HG03354 (cell line): ENCODE results near the gene UQCC2.

Experiments
- ATAC-seq: cut with Tn5 transposase; IDR thresholded peaks from one replicate; pipeline ENCODE4 v1.9.1; 2021; ENCODE audit warnings: mild to moderate bottlenecking; ENCODE audit not compliant: unreplicated experiment, poor library complexity, severe bottlenecking

The UQCC2 gene

DNA sequence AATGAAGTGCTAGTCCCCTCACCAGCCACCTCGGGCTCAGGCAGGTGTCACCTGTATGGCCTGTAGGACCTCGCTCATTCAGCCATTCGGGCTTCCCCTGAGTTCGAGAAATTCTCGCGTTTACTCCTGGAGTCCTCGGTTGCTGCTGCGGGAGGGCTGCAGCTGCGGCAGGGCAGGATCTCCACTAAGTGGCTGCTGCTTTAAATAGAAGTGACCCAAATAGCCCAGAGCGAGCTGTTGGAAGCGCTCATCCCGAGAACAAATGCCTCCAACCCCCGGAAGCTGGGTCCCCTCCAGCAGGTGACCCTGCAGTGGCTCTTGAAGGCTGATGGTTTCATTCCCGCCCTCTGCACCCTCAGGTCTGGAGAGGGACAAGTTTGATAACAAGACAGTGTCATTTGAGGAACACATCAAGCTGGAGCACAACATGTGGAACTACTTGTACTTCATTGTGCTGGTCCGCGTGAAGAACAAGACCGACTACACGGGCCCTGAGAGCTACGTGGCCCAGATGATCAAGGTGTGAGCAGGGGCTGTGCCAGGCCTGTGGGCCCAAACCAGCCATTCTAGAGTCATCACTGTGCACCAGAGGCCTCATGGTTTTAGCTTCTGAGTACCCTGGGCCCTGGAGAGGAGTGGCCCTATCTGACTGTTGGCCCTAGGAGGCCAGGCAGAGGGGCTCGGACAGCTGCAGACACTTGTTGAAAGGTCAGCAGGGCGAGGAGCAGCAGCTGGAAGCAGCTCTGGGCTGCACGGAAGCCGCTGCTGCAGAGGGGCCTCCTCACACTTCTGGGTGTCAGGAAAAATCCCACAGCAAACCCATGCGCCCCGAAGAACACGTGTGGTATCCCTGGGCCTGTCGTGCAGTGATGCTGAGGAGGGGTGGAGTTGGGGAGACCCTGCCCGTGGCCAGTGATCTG, 18.1 kb downstream of the UQCC2 start:
- no peak for ATAC-seq

DNA sequence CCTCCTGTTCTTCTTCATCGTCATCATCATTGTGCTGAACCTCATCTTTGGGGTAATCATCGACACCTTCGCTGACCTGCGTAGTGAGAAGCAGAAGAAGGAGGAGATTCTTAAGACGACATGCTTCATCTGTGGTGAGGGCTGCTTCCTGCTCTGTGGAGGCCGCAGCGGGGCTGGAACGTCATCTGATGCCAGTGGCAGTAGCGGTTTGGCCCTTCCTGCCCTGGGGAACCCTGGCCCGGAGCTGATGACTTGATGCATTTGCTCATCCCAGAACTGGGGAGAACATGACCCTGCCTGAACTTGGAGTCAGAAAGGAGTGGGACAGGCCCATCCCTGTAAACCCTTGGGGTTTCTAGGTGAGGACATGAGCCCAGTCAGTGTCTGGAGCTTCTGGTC, 18.7 kb downstream of the UQCC2 start:
- ATAC-seq = peak; percentile 42

DNA sequence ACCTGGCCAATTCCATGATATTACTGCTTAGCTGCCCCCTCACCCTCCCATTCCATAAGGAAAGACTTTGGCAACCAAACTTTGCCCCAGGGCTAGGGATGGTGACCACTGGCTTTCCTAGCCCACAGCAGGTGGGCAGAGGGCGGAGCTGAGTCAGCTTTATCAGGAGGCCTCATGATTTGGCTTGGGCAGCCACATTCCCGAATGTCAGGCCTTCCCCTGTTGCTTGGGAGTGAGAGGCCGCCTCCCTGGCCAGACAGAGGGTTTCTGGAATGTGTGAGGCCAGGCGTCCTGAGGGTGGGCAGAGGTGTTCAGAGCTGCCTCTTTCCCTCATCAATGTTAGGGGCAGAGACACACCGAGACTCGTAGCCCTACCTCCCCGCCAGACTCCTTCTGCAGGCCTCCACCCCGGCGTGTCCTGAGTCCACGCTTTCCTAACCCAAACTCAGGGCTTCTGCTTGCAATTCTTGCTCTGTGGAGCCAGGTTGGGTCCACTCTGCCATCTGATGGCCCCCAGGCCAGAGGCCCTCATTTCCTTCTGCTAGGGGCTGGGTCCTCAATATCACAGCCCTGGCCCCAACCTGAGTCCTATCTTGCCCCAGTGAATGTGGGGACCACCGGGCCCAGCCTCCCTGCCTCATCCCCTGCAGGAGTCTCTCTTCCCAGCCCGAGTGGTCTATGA, 19.3 kb downstream of the UQCC2 start:
- ATAC-seq = no peak

DNA sequence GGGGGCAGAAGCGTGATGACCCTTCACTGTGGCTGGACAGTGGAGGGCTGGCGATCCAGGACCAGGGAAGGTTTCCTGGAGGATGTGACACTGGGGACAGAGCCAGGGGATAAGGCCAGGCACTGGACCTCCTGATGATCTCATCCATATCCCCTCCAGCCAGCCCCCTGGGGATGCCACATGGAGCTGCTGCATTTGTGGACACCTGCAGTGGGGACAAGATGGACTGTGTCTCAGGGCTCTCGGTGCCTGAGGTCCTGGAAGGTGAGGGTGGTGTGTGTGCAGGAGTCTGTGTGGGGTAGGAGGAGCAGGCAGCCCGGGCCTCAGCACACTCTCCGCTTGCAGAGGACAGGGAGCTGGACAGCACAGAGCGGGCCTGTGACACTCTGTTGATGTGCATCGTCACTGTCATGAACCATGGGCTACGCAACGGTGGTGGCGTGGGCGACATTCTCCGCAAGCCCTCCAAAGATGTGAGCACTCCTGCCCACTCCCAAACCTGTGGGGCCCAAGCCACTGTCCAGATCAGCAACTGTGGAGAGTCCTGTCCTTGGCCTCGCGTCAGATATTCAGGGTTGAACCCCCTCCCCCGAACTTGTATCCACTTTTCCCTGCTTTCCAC, 19.9 kb downstream of the UQCC2 start:
- no peak for ATAC-seq

DNA sequence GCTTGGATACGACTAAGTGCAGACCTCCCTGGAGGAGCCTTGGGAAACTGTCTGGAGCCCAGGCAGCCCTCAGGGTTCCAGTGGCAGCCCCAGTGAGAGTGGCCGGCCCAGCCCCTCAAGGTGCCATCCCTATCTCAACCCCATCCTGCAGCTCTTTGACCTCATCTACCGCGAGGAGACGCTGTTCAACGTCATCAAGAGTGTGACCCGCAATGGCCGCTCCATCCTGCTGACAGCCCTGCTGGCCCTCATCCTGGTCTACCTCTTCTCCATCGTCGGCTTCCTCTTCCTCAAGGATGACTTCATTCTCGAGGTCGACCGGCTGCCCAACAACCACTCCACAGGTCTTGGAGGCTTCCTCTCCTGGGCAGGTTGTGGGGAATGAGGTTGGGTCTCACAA, 20.7 kb downstream of the UQCC2 start:
- ATAC-seq = no peak

DNA sequence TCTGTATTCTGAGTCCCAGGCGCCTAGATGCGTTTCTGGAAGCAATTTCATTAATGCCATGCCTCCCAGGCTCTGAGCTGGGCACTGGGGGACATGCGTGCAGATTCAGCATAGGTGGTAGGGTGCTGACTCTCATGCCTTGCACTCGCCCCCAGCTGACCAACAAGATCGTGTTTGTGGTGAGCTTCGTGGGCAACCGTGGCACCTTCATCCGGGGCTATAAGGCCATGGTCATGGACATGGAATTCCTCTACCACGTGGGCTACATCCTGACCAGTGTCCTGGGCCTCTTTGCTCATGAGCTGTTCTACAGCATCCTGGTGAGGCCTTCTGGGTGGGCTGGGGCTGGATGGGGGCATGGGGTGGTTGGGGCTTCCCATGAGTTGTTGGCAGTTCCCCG, 21.6 kb downstream of the UQCC2 start:
- no peak for ATAC-seq

DNA sequence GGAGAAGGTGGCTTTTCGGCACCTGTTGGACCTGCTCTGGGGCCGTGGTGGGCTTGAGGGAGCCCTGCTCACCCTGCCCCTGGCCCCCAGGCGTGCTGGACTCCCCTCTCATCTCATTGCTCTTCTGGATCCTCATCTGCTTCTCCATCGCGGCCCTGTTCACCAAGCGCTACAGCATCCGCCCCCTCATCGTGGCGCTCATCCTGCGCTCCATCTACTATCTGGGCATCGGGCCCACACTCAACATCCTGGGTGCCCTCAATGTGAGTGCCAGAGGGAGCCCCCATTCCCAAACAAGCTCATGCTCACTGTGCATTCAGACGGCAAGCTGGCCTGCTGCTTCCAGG, 22.4 kb downstream of the UQCC2 start:
- ATAC-seq = no peak

DNA sequence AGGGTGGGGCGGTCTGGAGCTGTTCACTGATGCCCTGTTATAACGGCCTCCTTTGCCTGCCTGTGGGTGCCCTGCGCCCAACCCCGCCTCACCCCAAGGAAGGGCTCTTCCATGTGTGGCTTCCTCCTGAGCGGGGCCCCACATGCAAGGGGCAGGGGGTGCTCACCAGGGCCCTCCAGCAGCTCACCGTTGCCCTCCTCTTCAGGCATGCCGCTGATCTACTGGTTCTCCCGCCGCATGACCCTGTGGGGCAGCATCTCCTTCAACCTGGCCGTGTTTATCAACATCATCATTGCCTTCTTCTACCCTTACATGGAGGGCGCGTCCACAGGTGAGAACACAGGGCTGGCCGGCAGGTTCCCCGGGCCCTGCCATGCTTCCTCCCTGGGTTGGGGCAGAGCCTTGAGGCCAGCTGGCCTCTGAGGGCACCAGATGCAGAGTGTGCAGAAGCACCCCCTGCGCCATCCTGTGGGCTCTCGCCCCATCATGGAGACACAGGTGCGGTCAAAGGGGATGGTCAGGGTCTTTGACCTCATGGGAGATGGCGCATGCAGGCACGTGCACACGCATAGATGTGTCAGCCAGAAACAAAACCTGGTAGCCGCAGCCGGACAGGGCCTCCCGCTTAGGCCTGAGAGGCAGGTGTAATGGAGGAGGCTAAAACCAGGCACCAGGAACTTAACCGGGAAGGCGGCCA, 22.9 kb downstream of the UQCC2 start:
- ATAC-seq = no peak

DNA sequence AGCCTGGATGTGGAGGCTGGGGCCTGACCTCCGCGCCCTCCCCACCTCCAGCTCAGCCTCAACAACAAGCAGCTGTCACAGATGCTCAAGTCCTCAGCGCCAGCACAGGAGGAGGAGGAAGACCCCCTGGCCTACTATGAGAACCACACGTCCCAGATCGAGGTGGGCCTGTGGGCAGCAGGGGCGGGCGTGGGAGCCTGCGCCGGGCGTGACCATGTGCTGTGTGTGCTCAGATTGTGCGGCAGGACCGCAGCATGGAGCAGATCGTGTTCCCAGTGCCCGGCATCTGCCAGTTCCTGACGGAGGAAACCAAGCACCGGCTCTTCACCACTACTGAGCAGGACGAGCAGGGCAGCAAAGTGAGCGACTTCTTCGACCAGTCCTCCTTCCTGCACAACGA, 23.5 kb downstream of the UQCC2 start:
- no peak for ATAC-seq

DNA sequence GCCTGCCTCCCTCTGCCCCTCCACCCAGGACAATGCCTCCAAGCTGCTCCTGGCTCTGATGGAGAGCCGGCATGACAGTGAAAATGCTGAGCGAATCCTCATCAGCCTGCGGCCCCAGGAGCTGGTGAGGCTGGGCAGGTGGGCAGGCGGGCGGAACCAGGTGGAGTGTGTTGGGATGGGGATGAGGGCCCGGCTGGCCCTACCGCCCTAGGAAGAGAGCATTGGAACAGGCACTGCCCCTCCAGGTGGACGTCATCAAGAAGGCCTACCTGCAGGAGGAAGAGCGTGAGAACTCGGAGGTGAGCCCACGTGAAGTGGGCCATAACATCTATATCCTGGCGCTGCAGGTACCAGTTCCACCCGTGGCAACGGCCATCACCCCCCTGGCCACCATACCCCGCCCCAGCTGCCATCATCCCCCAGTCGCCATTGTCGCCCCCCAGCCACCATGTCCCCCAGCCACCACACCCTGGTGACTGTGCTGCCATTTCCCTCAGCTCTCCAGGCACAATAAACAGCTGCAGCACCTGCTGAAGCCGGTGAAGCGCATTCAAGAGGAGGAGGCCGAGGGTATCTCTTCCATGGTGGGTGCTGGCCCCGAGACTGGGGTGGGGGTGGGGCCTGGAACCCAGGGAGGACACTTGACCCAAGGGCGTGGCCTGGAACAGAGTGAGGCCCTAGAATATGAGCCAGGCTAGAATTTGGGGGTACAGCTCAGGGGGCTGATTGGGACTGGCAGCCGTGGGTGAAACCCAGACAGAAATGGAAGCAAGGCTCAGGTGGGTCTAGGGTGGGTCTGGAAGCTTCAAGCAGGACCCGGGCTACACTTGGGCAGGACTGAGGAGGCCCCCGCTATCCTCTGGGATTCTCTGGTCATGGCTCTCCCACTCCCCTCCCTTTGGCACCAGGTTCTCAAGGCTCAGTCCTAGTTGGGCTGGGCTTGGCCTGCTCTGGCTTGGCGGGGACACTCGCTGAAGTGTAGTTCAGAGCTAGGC, 24.2 kb downstream of the UQCC2 start:
- ATAC-seq = no peak

DNA sequence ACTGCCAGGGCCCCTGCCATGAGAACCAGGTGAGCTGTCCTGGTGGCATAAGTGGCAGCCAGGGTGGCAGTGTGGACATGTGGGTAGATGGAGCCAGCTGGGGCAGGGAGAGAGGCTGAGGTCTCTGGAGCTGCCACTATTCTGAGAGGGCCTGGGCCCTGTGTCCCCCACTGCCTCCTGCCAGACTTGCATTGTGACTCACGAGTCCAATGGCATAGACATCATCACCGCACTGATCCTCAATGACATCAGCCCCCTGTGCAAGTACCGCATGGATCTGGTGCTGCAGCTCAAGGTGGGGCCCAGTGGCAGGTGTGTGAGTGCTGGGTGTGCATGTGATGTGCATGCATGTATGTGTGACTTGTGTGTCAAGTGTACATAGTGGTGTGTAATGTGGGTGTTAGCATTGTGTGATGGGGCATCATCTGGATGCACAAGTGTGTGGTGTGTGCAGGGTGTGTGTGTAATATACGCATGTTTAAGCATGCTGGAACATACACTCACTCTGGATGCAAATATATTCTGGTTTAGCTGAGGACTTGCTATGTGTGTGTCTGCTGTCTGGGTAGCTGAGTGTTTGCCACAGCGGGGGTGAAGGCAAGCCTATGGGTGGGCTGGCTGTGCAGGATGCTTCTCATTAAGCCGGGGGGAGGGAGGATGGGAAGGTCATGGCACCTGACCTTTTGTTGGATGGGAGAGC, 25.1 kb downstream of the UQCC2 start:
- ATAC-seq = no peak

DNA sequence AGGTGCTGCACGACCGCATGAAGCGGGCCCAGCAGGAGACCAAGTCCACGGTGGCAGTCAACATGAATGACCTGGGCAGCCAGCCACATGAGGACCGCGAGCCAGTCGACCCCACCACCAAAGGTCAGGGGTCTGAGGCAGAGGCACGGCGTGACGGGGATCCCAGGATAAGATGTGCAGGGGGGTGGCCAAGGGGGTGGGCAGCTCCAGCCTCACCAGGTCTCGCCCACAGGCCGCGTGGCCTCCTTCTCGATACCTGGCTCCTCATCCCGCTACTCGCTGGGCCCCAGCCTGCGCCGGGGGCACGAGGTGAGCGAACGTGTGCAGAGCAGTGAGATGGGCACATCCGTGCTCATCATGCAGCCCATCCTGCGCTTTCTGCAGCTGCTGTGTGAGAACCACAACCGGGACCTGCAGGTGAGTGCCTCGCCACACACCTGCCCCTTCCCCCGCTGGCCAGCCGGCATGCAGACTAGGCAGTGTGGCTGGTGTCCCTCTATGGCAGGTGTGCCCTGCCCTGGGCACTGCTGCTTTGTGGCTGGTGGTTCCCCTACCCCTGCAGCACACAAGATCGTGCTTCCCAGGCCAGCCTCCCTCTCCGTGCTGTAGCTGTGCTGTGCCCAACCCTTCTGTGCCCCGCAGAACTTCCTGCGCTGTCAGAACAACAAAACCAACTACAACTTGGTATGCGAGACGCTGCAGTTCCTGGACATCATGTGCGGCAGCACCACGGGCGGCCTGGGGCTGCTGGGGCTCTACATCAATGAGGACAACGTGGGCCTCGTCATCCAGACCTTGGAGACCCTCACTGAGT, 25.9 kb downstream of the UQCC2 start:
- no peak for ATAC-seq

DNA sequence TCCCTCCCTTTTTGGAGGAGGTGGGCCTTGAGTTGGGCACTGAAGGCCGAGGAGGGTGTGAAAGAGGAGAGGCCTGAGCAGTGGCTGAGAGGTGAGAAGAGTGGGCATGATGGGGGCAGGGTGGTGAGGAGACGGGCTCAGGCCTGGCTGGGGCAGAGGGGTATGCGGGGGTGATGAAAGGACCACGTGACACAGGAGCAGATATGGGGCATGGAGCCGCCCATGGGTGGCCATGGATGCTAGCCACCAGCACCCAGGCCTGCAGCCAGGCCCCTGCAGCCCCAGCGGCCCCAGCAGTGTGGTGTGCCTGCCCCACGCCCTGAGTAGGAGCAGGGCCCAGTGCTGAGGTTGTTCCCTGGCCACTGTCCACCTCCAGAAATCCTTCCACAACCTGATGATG, 26.5 kb downstream of the UQCC2 start:
- ATAC-seq = no peak

DNA sequence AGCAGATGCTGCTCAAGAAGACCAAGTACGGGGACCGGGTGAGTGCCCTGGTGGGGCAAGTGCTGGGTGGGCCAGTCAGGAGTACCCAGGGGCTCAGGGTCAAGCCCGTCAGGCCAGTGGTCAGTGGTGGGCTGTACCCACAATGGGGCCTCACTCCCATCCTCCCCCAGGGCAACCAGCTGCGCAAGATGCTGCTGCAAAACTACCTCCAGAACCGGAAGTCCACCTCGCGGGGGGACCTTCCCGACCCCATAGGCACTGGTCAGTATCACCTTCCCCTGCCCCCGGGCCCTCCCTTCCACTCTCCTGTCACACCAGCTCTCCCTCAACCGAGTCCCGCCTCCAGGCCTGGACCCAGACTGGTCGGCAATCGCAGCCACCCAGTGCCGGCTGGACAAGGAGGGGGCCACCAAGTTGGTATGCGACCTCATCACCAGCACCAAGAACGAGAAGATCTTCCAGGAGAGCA, 27.0 kb downstream of the UQCC2 start:
- no peak for ATAC-seq

DNA sequence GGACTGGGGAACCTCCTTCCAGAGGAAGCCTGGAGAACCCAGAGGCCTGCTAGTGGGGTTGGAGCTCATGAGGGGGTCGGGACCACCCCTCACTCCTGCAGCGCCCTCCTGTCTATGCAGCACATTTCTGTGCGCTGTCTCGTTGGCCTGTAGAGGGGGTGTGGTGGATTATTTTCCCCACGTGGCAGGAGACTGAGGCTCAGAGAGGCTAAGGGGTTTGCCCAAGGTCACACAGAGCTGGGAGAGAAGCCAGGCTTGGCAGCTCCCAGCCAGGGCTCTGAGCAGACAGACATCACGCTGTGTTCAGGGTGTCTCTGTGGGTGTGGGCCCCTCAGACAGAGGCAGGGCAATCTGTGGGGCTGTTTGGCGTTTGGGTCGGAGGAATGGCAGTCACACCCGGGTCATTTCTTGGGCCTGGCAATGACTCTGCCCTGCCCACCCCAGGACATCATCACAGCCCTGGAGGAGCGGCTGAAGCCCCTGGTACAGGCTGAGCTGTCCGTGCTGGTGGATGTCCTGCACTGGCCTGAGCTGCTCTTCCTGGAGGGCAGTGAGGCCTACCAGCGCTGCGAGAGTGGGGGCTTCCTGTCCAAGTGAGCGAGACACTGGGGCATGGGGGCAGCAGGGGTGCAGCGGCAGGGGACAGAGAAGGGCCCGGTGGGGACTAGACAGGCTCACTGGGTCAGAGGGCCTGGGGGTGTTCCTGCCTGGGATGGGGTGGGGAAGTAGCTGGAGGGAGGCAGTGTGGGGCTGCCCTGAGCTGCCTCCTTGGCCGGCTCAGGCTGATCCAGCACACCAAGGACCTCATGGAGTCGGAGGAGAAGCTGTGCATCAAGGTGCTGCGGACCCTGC, 27.7 kb downstream of the UQCC2 start:
- no peak for ATAC-seq

DNA sequence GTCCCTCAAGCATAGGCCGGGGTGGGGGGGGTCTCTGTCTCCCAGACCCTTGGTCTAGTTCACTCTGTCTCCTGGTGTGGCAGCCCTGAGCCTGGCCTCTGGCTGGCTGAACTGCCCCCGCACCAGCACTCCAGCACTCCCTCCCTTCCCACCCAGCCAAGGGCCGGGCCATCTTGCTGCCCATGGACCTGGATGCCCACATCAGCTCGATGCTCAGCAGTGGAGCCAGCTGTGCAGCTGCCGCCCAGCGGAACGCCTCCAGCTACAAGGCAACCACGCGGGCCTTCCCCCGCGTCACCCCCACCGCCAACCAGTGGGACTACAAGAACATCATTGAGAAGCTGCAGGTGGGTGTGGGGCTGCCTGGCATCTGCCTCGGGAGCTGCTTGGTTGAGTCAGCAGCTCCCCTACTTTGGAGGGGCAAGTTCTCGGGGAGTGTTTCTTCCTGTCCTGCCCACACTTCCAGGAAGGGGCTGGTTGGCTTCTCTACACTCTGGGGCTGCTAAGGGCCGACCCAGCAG, 28.4 kb downstream of the UQCC2 start:
- ATAC-seq = no peak

DNA sequence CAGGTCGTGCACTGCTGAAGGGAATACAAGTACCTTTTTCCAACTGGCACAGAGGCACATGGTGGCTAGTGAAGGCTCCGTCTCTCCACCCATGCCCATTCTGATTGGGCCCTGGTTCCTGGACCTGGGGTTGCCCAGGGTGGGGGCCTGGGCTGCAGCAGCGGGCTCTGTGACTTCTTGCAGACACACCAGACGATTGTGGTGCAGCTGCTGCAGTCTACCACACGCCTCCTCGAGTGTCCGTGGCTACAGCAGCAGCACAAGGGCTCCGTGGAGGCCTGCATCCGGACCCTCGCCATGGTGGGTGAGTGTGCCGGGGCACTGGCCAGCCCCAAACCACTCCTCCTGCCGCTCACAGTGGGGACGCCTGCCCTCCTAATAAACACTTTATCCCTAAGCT, 29.2 kb downstream of the UQCC2 start:
- no peak for ATAC-seq
